CD14-positive monocyte (primary cell): ENCODE results near the gene PKD2L1. TPM values are rescaled to one million over a fixed set of nuclear protein-coding genes. Genes with fewer than 3 reads are reported as not detected.
"Not testable (repeated sequence)": the region's sequence is repeated elsewhere in the genome, so short reads cannot be mapped to it uniquely, and the experiment has no call there.

Experiments
- DNase-seq, 3 donors: peaks; one replicate each; pipeline ENCODE4 v3.0.0-alpha.2; 2011 to 2022
- H2AFZ ChIP-seq: 2 replicates; pipeline ENCODE4 v1.6.0; 2012; ENCODE audit warnings: mild to moderate bottlenecking, low read depth, low read length, inconsistent platforms; ENCODE audit not compliant: insufficient read depth, poor library complexity, severe bottlenecking
- H3K27ac ChIP-seq, 2 donors: 1 replicate in 1 of 2; 2 replicates in 1 of 2; pipeline ENCODE4 v1.5.1; 2012 to 2013; ENCODE audit warnings: low read length in 2 of 2, control low read depth in 1 of 2, inconsistent platforms in 1 of 2, low read depth in 1 of 2, mild to moderate bottlenecking in 1 of 2
- H3K27me3 ChIP-seq, 2 donors: one replicate each; pipeline versions ENCODE4 v1.6.0 to v1.6.1; 2011 to 2013; ENCODE audit warnings: low read length in 2 of 2; ENCODE audit not compliant: control insufficient read depth in 2 of 2, insufficient read depth in 2 of 2
- H3K36me3 ChIP-seq, 2 donors: replicated peaks in 1 of 2; 1 replicate in 1 of 2; 2 replicates in 1 of 2; pipeline versions ENCODE4 v1.5.1 to v1.6.1; 2012 to 2013; ENCODE audit warnings: low read length in 2 of 2, control low read depth in 1 of 2, inconsistent platforms in 1 of 2, mild to moderate bottlenecking in 1 of 2; ENCODE audit not compliant: insufficient read depth in 2 of 2, control insufficient read depth in 1 of 2
- H3K4me1 ChIP-seq, 2 donors: 1 replicate in 1 of 2; 2 replicates in 1 of 2; pipeline versions ENCODE4 v1.5.1 to v1.6.1; 2012 to 2013; ENCODE audit warnings: low read length in 2 of 2, control low read depth in 1 of 2, inconsistent platforms in 1 of 2, mild to moderate bottlenecking in 1 of 2, moderate library complexity in 1 of 2; ENCODE audit not compliant: insufficient read depth in 2 of 2, control insufficient read depth in 1 of 2
- H3K4me2 ChIP-seq: replicated peaks from 2 replicates; pipeline ENCODE3; 2012; ENCODE audit warnings: low read length, moderate library complexity, mild to moderate bottlenecking; ENCODE audit not compliant: poor library complexity, severe bottlenecking; ENCODE audit errors: extremely low read depth
- H3K4me3 ChIP-seq, 3 experiments: fragments of 200-600 bp in 1 of 3; sonication (generic) in 1 of 3; replicated peaks in 1 of 3; 1 replicate in 2 of 3; 2 replicates in 1 of 3; pipeline ENCODE4 v1.5.1; 2011 to 2013; ENCODE audit warnings: low read length in 3 of 3, mild to moderate bottlenecking in 3 of 3, control low read depth in 2 of 3, low read depth in 2 of 3, inconsistent platforms in 1 of 3, moderate library complexity in 1 of 3
- H3K79me2 ChIP-seq: 2 replicates; pipeline ENCODE4 v1.6.0; 2012; ENCODE audit warnings: mild to moderate bottlenecking, control low read depth, inconsistent platforms, low read length, moderate library complexity; ENCODE audit not compliant: insufficient read depth
- H3K9ac ChIP-seq: 2 replicates; pipeline ENCODE4 v1.6.0; 2017; ENCODE audit warnings: low read length, mild to moderate bottlenecking; ENCODE audit not compliant: insufficient read depth, poor library complexity, severe bottlenecking
- H3K9me3 ChIP-seq, 2 donors: replicated peaks in 1 of 2; 1 replicate in 1 of 2; 2 replicates in 1 of 2; pipeline versions ENCODE4 v1.5.1 to v1.6.1; 2012 to 2013; ENCODE audit warnings: low read length in 2 of 2, control low read depth in 1 of 2; ENCODE audit not compliant: control insufficient read depth in 1 of 2, insufficient read depth in 1 of 2
- H4K20me1 ChIP-seq: 2 replicates; pipeline ENCODE4 v1.6.0; 2012; ENCODE audit warnings: mild to moderate bottlenecking, low read length, control low read depth, moderate library complexity; ENCODE audit not compliant: insufficient read depth
- H3K27ac Mint-ChIP-seq, 7 donors: one replicate each; pipeline ENCODE4 v1.8.0; 2020; ENCODE audit warnings: mild to moderate bottlenecking in 7 of 7, mixed read lengths in 7 of 7, moderate library complexity in 6 of 7, inconsistent platforms in 2 of 7
- H3K27me3 Mint-ChIP-seq, 3 donors: one replicate each; pipeline ENCODE4 v1.8.0; 2021 to 2022; ENCODE audit warnings: low read depth in 3 of 3, mild to moderate bottlenecking in 3 of 3, mixed read lengths in 3 of 3, moderate library complexity in 3 of 3, inconsistent platforms in 1 of 3
- H3K36me3 Mint-ChIP-seq, 2 donors: one replicate each; pipeline ENCODE4 v1.8.0; 2020; ENCODE audit warnings: mixed read lengths in 2 of 2, inconsistent platforms in 1 of 2, mild to moderate bottlenecking in 1 of 2
- H3K4me1 Mint-ChIP-seq: one replicate; pipeline ENCODE4 v1.8.0; 2020; ENCODE audit warnings: mild to moderate bottlenecking, mixed read lengths
- H3K4me3 Mint-ChIP-seq, 2 donors: one replicate each; pipeline ENCODE4 v1.8.0; 2020; ENCODE audit warnings: mild to moderate bottlenecking in 2 of 2, mixed read lengths in 2 of 2, moderate library complexity in 1 of 2
- H3K9me3 Mint-ChIP-seq, 7 donors: one replicate each; pipeline ENCODE4 v1.8.0; 2020 to 2022; ENCODE audit warnings: mixed read lengths in 7 of 7, mild to moderate bottlenecking in 6 of 7, moderate library complexity in 6 of 7, inconsistent platforms in 2 of 7
- CTCF ChIP-seq: fragments of 200-600 bp; IDR thresholded peaks from one replicate; pipeline ENCODE4 v1.8.0; 2022; ENCODE audit warnings: antibody characterized with exemption, mild to moderate bottlenecking
- WGBS: methylation state at CpG from one replicate; pipeline ENCODE4 v1.1.5; 2013; ENCODE audit warnings: missing lambda C conversion rate; ENCODE audit not compliant: insufficient coverage; 5-methylcytosine and 5-hydroxymethylcytosine counted together
- intact Hi-C, 2 donors: fragments of 100-400 bp; cut with micrococcal nuclease; formaldehyde crosslinking; loops; one replicate each; pipeline versions ENCODE4 v1.15.0 to v1.15.1; 2023
- polyA plus RNA-seq, 3 donors: library from polyadenylated mRNA; depleted of rRNA in 1 of 3; unstranded in 2 of 3; stranded (reverse) in 1 of 3; fragments of 300-500 nt in 2 of 3; fragments of >200 nt in 1 of 3; fragmentation: Illumina TruSeq in 2 of 3; gene quantifications; 1 replicate in 2 of 3; 2 replicates in 1 of 3; pipeline ENCODE4 v1.2.3, GENCODE V29; 2012 to 2021

PKD2L1 gene
- polyA plus RNA-seq, 3 donors = 0.15 to 1.5 TPM; not detected in 1

- intact Hi-C loops = loop anchor here (5.0 kb wide), 2 partner anchors 38 to 88 kb away; partner anchors contain the start of gene BLOC1S2 (in 1 of the 2)
- not testable (repeated sequence) for H3K9me3 Mint-ChIP-seq, H3K27ac ChIP-seq
Observed at GRCh38 chr10:100374677-100375353, 44.8 kb upstream of the PKD2L1 start.

GRCh38 chr10:100374200-100374655, 44.2 kb upstream of the PKD2L1 start:
- Mint-ChIP-seq H3K9me3 (peaks cover 0 to 1% (median 0%) of the 10 kb centered on the region in 7 donors), H3K4me3 (no peak overlapping the region), H3K4me1 (peaks cover 29% of the 10 kb centered on the region), H3K27me3 (peaks cover 0 to 3% (median 2%) of the 10 kb centered on the region in 3 donors), H3K36me3 (peaks cover 0 to 5% of the 10 kb centered on the region in 2 donors), H3K27ac (no peak overlapping the region)
- no peak overlapping the region for H3K9ac ChIP-seq
- TF ChIP-seq CTCF = no peak
- peak overlapping the region; percentile 92 for H2AFZ ChIP-seq
- no peaks in the 10 kb centered on the region for H4K20me1 ChIP-seq
- no peaks in the 10 kb centered on the region for H3K9me3 ChIP-seq
- peak overlapping the region; percentile 97 for H3K4me2 ChIP-seq
- no peaks in the 10 kb centered on the region for H3K27me3 ChIP-seq
- H3K4me1 ChIP-seq = peaks cover 46% of the 10 kb centered on the region in 2 donors
- no peak for DNase-seq
- whole genome bisulfite sequencing = 33% methylated on average over 3 of the region's 3 CpGs
- peak overlapping the region in 1 of 3 experiments; percentile 84 for H3K4me3 ChIP-seq
- intact Hi-C loops = loop anchor here (5.0 kb wide), 2 partner anchors 37 to 87 kb away; partner anchors contain the start of gene BLOC1S2 (in 1 of the 2)
- no peaks in the 10 kb centered on the region for H3K36me3 ChIP-seq
- H3K79me2 ChIP-seq = no peaks in the 10 kb centered on the region
- H3K27ac ChIP-seq = peak overlapping the region in 1 of 2 donors; percentile 77

More at GRCh38 chr10:100374677-100375353, 44.8 kb upstream of the PKD2L1 start:
- not testable (repeated sequence) for H3K36me3 ChIP-seq, H3K36me3 Mint-ChIP-seq, H3K4me2 ChIP-seq, H3K4me3 Mint-ChIP-seq, H3K9me3 ChIP-seq, H3K27me3 ChIP-seq, H4K20me1 ChIP-seq, H2AFZ ChIP-seq, H3K27me3 Mint-ChIP-seq, H3K4me3 ChIP-seq, H3K27ac Mint-ChIP-seq, DNase-seq, H3K9ac ChIP-seq, H3K79me2 ChIP-seq
- H3K4me1 ChIP-seq = peaks cover 45 to 46% of the 10 kb centered on the region in 2 donors
- WGBS = 90% methylated on average over 5 of the region's 7 CpGs
- peaks cover 26% of the 10 kb centered on the region for H3K4me1 Mint-ChIP-seq
